ENCODE measurements around the gene PITPNC1. TPM values are rescaled to one million over a fixed set of nuclear protein-coding genes. Genes with fewer than 3 reads are reported as not detected.
"Not testable (repeated sequence)": the region's sequence is repeated elsewhere in the genome, so short reads cannot be mapped to it uniquely, and the experiment has no call there.

Gene PITPNC1
- 6.5 and 7.3 TPM in 2 replicates for total RNA-seq

GRCh38 chr17:67376737-67377487 lies at the start of gene PITPNC1:
Gene PITPNC1, plus strand, starts transcription at chr17:67377281.
- DNase-seq (ENCODE audit: low read depth, low spot score): peak; percentile 46

- no peak for DNase-seq (ENCODE audit: low read depth, low spot score)
Observed at GRCh38 chr17:67328026-67328425, 49.1 kb upstream of the PITPNC1 start.

- DNase-seq (ENCODE audit: low read depth, low spot score): not testable (repeated sequence)
Observed at GRCh38 chr17:67331381-67332161, 45.5 kb upstream of the PITPNC1 start.

GRCh38 chr17:67332162-67332508 lies 44.9 kb upstream of the PITPNC1 start:
- not testable (repeated sequence) for DNase-seq (ENCODE audit: low read depth, low spot score)

- no peak for DNase-seq (ENCODE audit: low read depth, low spot score)
Observed at GRCh38 chr17:67335245-67335835, 41.7 kb upstream of the PITPNC1 start.

GRCh38 chr17:67336859-67337258 lies 40.2 kb upstream of the PITPNC1 start:
- no peak for DNase-seq (ENCODE audit: low read depth, low spot score)

- not testable (repeated sequence) for DNase-seq (ENCODE audit: low read depth, low spot score)
Observed at GRCh38 chr17:67338353-67338752, 38.7 kb upstream of the PITPNC1 start.

GRCh38 chr17:67343237-67343636 lies 33.8 kb upstream of the PITPNC1 start:
- no peak for DNase-seq (ENCODE audit: low read depth, low spot score)

- no peak for DNase-seq (ENCODE audit: low read depth, low spot score)
Observed at GRCh38 chr17:67347826-67348225, 29.3 kb upstream of the PITPNC1 start.

GRCh38 chr17:67349420-67349819 lies 27.7 kb upstream of the PITPNC1 start:
- no peak for DNase-seq (ENCODE audit: low read depth, low spot score)

GRCh38 chr17:67353161-67353560 lies 23.9 kb upstream of the PITPNC1 start:
- DNase-seq (ENCODE audit: low read depth, low spot score): no peak

- DNase-seq (ENCODE audit: low read depth, low spot score): no peak
Observed at GRCh38 chr17:67353929-67354574, 23.0 kb upstream of the PITPNC1 start.

GRCh38 chr17:67358612-67359011 lies 18.5 kb upstream of the PITPNC1 start:
- no peak for DNase-seq (ENCODE audit: low read depth, low spot score)

- DNase-seq (ENCODE audit: low read depth, low spot score): no peak
Observed at GRCh38 chr17:67359960-67360791, 16.9 kb upstream of the PITPNC1 start.

GRCh38 chr17:67360880-67361279 lies 16.2 kb upstream of the PITPNC1 start:
- DNase-seq (ENCODE audit: low read depth, low spot score): no peak

- no peak for DNase-seq (ENCODE audit: low read depth, low spot score)
Observed at GRCh38 chr17:67362173-67362572, 14.9 kb upstream of the PITPNC1 start.

GRCh38 chr17:67364847-67365737 lies 12.0 kb upstream of the PITPNC1 start:
- no peak for DNase-seq (ENCODE audit: low read depth, low spot score)

GRCh38 chr17:67365738-67366192 lies 11.3 kb upstream of the PITPNC1 start:
- no peak for DNase-seq (ENCODE audit: low read depth, low spot score)

GRCh38 chr17:67366193-67367157 lies 10.6 kb upstream of the PITPNC1 start, which contains the start of gene PSMD12:
Gene PSMD12, minus strand, starts transcription at chr17:67366577. Its CDS starts 58 bp downstream, at chr17:67366519.
- DNase-seq (ENCODE audit: low read depth, low spot score): peak; percentile 60
